ENCODE measurements around the gene DRD4. TPM values are rescaled to one million over a fixed set of nuclear protein-coding genes. Genes with fewer than 3 reads are reported as not detected.
A peak's percentile ranks its signal among the peaks of the same experiment; 100 is the strongest.

The DRD4 gene
- total and polyA plus RNA-seq, 9 of the 15 experiments (the other 6 are each of a cell fraction or from before 2014, with no cell fraction given), result 0.04 to 0.95 (median 0.21) TPM; not detected in 5

- TF ChIP-seq C11orf30 (IDR thresholded peaks at IDR 0.05; ENCODE audit: low read depth), result peak; percentile 51
- TF ChIP-seq ARID1B (IDR thresholded peaks at IDR 0.05), result peak; percentile 47
- TF ChIP-seq NR2C1 (IDR thresholded peaks at IDR 0.05), result peak; percentile 34; the same call in 1 of the 2 replicates
- TF ChIP-seq NR2C1 (tag; IDR thresholded peaks at IDR 0.05), result peak; percentile 46; the same call in 1 of the 2 replicates
- peak; percentile 65; the same call in 1 of the 2 replicates for TF ChIP-seq ARID4B (CRISPR knock-in tag; IDR thresholded peaks at IDR 0.05)
- no peak for TF ChIP-seq ZNF79 (CRISPR knock-in tag; IDR thresholded peaks at IDR 0.05; ENCODE audit: low read depth)
- TF ChIP-seq, protein P1, sequence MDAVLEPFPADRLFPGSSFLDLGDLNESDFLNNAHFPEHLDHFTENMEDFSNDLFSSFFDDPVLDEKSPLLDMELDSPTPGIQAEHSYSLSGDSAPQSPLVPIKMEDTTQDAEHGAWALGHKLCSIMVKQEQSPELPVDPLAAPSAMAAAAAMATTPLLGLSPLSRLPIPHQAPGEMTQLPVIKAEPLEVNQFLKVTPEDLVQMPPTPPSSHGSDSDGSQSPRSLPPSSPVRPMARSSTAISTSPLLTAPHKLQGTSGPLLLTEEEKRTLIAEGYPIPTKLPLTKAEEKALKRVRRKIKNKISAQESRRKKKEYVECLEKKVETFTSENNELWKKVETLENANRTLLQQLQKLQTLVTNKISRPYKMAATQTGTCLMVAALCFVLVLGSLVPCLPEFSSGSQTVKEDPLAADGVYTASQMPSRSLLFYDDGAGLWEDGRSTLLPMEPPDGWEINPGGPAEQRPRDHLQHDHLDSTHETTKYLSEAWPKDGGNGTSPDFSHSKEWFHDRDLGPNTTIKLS (IDR thresholded peaks at IDR 0.05; ENCODE audit: borderline replicate concordance, low read depth), result no peak
- TF ChIP-seq MAX (CRISPR knock-in tag; IDR thresholded peaks at IDR 0.05), result peak; percentile 52; the same call in 1 of the 2 replicates
- TF ChIP-seq SMAD2 (IDR thresholded peaks at IDR 0.05; ENCODE audit: low read depth, low read length), result no peak
- TF ChIP-seq ZNF354B (CRISPR knock-in tag; IDR thresholded peaks at IDR 0.05), result no peak
- peak; percentile 92 for TF ChIP-seq CEBPG (CRISPR knock-in tag; IDR thresholded peaks at IDR 0.05)
- peak in 1 of 2 experiments; percentile 68; a peak in 2 of 4 replicates for TF ChIP-seq CEBPG (tag; conservative IDR thresholded peaks at IDR 0.05 in 1 of 2, IDR thresholded peaks at IDR 0.05 in 1 of 2)
- TF ChIP-seq TGIF2 (CRISPR knock-in tag; IDR thresholded peaks at IDR 0.05), result no peak
- peak; percentile 42 to 44; a peak in 2 of 4 replicates for TF ChIP-seq NRF1 (conservative IDR thresholded peaks at IDR 0.05 in 1 of 2, IDR thresholded peaks at IDR 0.05 in 1 of 2)
- no peak for TF ChIP-seq ATF1 (CRISPR knock-in tag; IDR thresholded peaks at IDR 0.05)
- TF ChIP-seq ATF1 (tag; IDR thresholded peaks at IDR 0.05), result 0 out of 2 replicates have a peak, but pooled peaks have one; percentile 16
- 0 out of 2 replicates have a peak, but pooled peaks have one; percentile 20 for TF ChIP-seq NFE2 (IDR thresholded peaks at IDR 0.05; ENCODE audit: low read depth)
- no peak for TF ChIP-seq THRA (IDR thresholded peaks at IDR 0.05)
- TF ChIP-seq JUN (IDR thresholded peaks at IDR 0.05; ENCODE audit: borderline replicate concordance, low read depth, low read length), result peak; percentile 73; the same call in 1 of the 2 replicates
- 0 out of 2 replicates have a peak, but pooled peaks have one; percentile 51 for TF ChIP-seq JUN (CRISPR knock-in tag; IDR thresholded peaks at IDR 0.05; ENCODE audit: borderline replicate concordance)
- peak; percentile 12 for TF ChIP-seq MEIS2 (IDR thresholded peaks at IDR 0.05; ENCODE audit: partially characterized antibody)
- no peak for TF ChIP-seq NFIC (IDR thresholded peaks at IDR 0.05)
Measured at GRCh38 chr11:587978-588380, 49.1 kb upstream of the DRD4 start (continued).
